ENCODE data around the gene ANKH. TPM values are rescaled to one million over a fixed set of nuclear protein-coding genes. Genes with fewer than 3 reads are reported as not detected.

Gene ANKH
- total RNA-seq, 2 donors from 2014 or later = 29.4 to 142 TPM

DNA sequence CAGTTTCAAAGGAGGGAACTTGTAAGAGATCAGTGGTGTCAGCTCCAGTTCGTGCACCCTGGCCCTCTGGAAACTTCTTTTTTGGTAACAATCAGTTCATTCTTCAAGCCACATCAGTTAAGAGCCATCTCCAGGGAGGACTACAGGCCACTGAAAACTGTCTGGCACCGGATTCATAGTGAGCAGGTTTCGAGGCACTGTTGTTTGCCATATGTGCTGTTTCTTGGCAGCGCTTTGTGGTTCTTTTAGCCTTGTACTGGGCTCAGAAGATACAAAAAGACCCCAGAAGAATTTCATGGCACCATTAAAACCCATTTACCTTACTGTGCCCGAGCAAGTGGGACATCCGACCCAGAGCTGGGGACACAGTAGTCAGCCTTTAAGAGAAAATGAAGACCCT lies 138.6 kb downstream of the ANKH start:
- H3K9me3 Mint-ChIP-seq = no peaks in the 10 kb centered on the region
- DNase-seq (ENCODE audit: low spot score in 2 of 2) (no peak), ATAC-seq (no peak)
- peaks cover 0 to 15% of the 10 kb centered on the region in 2 donors for H3K36me3 Mint-ChIP-seq
- peak overlapping the region; percentile 6 to 50 for H3K27ac Mint-ChIP-seq

DNA sequence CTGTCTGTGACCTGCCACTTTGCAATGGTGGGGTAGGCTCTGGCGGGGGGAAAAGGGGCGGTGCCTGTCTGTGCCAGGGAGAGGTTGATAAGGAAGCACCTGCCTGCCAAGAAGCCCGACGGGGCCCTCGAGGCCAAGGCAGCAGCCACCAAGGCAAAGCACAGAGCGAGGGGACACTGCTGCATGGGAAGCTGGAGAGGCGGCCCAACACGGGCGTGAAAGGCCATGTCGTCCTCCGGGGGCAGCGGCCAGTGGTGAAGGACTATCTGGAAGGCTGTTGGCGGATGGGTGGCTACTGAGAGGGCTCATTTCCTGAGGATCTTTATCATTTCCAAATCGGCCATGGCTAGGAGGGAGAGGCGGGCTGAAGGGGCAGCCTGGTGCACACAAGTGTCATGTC lies 140.7 kb downstream of the ANKH start:
- peak overlapping the region; percentile 6 to 38 for H3K27ac Mint-ChIP-seq
- H3K36me3 Mint-ChIP-seq = peaks cover 9 to 11% of the 10 kb centered on the region in 2 donors
- ATAC-seq (no peak), DNase-seq (ENCODE audit: low spot score in 2 of 2) (no peak)
- H3K9me3 Mint-ChIP-seq = no peaks in the 10 kb centered on the region

DNA sequence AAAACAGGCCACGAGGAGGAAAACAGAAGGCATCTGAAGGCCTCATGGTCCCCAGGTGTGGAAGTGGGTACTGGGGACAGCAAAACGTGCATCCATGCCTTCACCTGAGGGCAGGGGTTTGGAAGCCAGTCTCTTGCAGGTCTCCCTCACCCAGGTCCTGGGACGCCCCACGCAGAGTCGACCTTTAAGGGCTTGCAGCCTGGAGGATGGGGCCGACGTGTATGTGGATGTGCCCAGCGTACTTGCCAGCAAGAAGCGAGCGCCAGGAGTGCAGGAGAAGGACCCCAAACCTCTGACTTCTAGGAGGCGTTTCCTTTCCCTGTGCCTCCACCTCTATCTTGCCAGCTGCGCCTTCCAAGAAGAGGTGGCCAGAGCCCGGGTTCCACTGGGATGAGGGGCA lies 141.1 kb downstream of the ANKH start:
- DNase-seq (ENCODE audit: low spot score in 2 of 2) (no peak), ATAC-seq (no peak)
- H3K9me3 Mint-ChIP-seq = no peaks in the 10 kb centered on the region
- H3K36me3 Mint-ChIP-seq = peaks cover 11 to 13% of the 10 kb centered on the region in 2 donors
- peak overlapping the region in 1 of 2 donors; percentile 67 for H3K27ac Mint-ChIP-seq

DNA sequence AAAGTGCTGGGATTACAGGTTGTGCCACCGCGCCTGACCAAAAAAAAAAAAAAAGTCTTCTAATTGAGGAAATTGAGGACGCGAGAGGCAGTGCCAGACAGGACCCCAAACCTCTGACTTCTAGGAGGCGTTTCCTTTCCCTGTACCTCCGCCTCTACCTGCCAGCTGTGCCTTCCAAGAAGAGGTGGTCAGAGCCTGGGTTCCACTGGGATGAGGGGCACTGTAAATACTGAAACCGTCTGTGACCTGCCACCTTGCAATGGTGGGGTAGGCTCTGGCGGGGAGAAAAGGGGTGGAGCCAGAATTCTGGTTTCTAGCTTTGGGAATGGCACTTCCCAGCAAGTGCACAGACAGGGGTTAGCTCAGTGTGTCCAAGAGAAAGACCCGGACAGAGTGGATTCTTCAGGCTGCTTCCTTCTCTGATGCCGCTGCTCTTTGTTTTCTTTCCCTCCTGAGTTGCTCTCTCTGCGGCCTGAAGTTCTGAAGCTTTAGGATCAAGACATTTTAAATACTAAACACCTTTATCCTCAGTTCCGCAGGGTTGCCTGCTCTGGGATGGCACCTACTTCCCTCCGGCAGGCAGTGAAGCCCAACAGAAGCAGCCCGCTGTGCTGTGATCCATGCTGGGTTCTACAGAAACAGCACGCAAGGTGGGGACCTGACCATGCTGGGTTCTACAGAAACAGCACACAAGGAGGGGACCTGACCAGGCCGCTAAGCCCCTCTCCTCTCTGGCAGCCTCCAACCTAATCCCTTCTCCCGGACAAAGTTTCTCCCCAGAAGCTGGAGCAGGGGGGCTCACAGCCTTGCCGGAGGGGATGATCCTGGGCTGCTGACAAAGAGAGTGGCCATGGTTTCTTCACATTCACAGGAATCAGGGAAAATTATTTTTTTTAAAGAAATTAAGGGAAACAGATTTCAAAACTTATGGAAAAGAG lies 141.9 kb downstream of the ANKH start:
- Mint-ChIP-seq H3K9me3 (no peaks in the 10 kb centered on the region), H3K36me3 (peaks cover 11 to 21% of the 10 kb centered on the region in 2 donors), H3K27ac (peak overlapping the region in 1 of 2 donors; percentile 67)
- ATAC-seq (no peak), DNase-seq (ENCODE audit: low spot score in 2 of 2) (no peak)

DNA sequence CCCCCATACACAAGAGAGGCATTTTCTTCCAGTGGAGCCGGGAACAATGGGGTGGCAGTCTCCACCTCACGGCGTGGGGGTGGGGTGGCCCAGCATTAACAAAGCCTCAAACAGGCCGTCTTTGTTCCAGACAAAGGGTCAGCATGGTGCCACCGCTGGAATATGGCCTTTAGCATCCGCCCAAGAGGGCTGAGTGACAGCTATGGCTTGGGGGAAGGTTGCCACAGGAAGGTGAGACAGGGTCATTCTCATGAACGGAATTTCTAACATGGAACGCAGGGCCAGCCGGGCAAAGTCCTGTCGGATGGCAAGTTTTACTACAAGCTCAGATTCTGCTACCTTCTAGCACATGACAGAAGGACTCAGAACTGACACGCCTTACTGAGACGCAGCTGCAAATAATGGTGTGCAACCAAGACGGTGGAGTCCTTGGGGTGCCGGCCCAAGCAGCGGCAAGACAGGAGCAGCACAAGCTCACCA lies 143.1 kb downstream of the ANKH start:
- ATAC-seq (no peak), DNase-seq (ENCODE audit: low spot score in 2 of 2) (no peak)
- H3K36me3 Mint-ChIP-seq = peaks cover under 1 to 33% of the 10 kb centered on the region in 2 donors
- H3K27ac Mint-ChIP-seq = no peak overlapping the region
- no peaks in the 10 kb centered on the region for H3K9me3 Mint-ChIP-seq

DNA sequence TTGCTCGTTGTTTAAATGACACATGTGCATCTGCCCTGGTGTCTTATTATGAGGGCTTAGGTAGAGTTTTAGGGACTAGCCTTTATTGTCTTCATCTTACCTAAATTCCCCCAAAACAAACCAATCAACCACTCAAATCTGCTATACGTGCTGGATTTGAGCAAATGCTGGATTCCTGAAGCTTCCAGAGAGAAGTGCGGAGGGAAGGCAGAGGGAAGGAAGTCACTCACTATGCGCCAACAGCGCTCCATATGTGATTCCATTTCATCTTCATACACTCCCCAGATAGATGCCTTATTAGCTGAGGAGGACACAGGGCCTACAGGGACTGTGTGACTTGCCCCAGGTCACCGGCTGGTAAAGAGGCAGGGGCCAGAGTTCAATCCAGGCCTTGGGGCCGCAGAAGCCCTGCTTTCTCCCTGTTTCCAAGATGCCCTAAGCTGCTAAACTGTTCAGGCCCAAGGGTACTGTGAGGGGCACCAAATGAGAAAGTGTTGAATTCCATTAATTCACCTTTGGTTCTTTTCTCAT lies 143.6 kb downstream of the ANKH start:
- DNase-seq (ENCODE audit: low spot score in 2 of 2) (no peak), ATAC-seq (no peak)
- no peak overlapping the region for H3K27ac Mint-ChIP-seq

DNA sequence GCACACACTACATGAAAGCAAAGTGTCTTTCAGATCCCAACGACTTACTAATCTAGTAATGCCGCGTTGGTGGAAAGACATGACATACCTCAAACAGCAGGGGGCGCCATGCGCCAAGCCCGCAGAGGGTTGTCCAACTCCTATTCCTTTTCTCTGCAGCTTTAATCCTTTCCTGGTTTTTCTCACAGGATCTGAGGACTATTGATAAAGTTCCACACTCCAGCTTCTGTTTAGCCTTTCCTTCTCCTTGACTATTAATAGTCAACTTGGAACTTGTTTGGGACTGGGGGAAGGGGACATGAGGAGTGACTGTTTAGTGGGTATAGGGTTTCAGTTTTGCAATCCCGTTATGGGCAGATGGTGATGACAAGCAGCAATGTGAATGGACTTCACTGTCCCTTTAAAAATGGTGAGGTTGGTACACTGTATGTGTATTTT lies 144.1 kb downstream of the ANKH start:
- Mint-ChIP-seq H3K9me3 (no peaks in the 10 kb centered on the region), H3K27ac (no peak overlapping the region), H3K36me3 (peaks cover 0 to 43% of the 10 kb centered on the region in 2 donors)
- DNase-seq (ENCODE audit: low spot score in 2 of 2) = peak; percentile 73 to 85
- ATAC-seq = no peak

More for the DNA sequence above, 143.6 kb downstream of the ANKH start:
- no peaks in the 10 kb centered on the region for H3K9me3 Mint-ChIP-seq
- peaks cover 0 to 38% of the 10 kb centered on the region in 2 donors for H3K36me3 Mint-ChIP-seq

DNA sequence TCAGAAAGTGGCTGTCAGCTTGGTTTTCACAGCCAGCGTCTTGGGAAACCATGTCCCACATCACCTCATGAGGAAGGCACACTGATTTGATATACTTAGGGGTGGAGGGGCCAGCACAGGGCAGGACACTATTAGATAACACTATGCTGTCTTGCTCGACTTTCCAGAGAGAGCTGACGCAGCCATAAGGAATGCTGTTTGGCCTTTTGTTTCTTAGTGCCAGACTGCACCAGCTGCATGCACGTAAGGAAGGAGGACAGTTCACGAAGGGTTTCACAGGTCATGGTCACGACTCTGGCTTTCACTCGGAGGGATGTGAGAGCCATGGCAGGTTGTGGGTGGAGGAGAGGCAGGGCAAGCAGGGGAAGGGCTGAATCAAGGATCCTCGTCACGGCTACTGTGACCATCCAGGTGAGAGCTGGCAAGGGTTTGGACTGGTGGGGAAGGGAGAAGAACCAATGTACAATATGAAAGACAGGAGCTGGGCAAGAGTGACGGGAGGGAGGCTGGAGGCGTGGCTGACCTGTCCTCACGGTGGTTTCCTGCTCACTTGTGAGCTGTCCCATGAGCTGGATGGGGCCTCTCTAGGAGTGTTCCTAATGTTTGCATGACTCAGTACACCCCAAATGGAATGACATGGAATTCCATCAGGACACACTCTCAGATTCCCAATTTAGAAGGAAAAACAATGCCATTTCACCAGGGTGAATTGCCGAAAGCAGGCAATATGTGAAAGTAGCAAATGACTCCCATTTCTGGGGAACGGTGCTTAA lies 145.3 kb downstream of the ANKH start:
- peak overlapping the region in 1 of 2 donors; percentile 29 for H3K27ac Mint-ChIP-seq
- DNase-seq (ENCODE audit: low spot score in 2 of 2) (no peak), ATAC-seq (no peak)
- H3K9me3 Mint-ChIP-seq = no peaks in the 10 kb centered on the region
- H3K36me3 Mint-ChIP-seq = peaks cover 0 to 51% of the 10 kb centered on the region in 2 donors

DNA sequence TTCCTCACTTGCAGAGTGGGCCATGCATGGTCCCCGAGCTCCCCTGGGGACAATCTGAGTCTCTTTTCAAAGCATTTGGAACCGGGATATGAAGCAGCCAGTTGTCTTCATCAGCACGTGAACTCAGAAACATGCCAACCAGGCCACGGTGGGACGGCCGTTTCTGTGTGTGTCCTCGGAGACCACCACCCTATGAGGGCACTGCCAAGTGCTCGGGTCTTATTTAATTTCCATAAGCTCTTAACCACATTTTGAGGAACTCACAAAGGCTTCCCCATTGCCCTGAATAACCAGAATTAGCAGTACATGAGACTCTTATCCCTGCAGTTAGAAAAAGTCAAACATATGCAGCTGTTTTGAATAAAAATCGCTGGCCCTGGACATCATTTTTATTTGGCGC lies 146.9 kb downstream of the ANKH start:
- DNase-seq (ENCODE audit: low spot score in 2 of 2) = no peak
- Mint-ChIP-seq H3K27ac (peak overlapping the region in 1 of 2 donors; percentile 23), H3K36me3 (peaks cover 0 to 63% of the 10 kb centered on the region in 2 donors), H3K9me3 (no peaks in the 10 kb centered on the region)
- no peak for ATAC-seq

DNA sequence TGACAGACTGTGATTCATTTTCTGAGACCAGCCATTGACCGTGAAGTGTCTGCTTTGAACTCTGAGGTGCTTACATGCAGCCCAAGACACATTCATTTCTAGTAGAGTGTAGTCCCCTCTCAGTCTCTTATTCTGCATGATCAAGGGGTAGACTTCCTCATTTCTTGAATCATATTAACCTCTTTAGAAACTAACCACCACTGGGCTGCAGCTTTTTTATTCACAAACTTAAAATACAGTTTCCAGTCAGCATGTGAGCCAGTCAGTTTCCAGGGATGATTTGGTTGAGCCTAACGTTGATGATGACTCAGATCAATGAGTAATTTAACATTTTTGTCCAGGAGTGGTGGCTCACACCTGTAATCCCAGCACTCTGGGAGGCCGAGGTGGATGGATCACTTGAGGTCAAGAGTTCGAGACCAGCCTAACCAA lies 147.9 kb downstream of the ANKH start:
- peak; percentile 93 to 97 for ATAC-seq
- peak in 1 of 2 donors; percentile 24 for DNase-seq (ENCODE audit: low spot score in 2 of 2)
- Mint-ChIP-seq H3K9me3 (no peaks in the 10 kb centered on the region), H3K36me3 (peaks cover 0 to 67% of the 10 kb centered on the region in 2 donors), H3K27ac (peak overlapping the region; percentile 40 to 65)

DNA sequence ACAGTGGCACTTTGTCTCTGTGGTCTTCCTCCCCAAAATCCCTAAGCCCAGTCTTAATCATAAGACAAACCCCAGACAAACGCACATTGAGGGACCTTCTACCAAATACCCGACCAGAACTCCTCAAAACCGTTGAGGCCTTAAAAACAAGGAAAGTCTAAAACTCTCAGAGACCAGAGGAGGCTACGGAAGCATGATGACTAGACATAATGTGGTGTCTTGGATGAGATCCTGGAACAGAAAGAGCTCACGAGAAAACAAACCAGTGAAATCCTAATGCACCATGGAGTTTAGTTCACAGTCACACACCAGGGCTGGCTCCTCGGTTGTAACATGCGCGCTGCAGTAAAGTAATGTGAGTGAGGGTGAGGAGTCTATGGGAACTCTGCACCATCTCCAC lies 148.7 kb downstream of the ANKH start:
- Mint-ChIP-seq H3K9me3 (no peaks in the 10 kb centered on the region), H3K36me3 (peaks cover 0 to 67% of the 10 kb centered on the region in 2 donors), H3K27ac (peak overlapping the region in 1 of 2 donors; percentile 40)
- ATAC-seq (no peak), DNase-seq (ENCODE audit: low spot score in 2 of 2) (no peak)

DNA sequence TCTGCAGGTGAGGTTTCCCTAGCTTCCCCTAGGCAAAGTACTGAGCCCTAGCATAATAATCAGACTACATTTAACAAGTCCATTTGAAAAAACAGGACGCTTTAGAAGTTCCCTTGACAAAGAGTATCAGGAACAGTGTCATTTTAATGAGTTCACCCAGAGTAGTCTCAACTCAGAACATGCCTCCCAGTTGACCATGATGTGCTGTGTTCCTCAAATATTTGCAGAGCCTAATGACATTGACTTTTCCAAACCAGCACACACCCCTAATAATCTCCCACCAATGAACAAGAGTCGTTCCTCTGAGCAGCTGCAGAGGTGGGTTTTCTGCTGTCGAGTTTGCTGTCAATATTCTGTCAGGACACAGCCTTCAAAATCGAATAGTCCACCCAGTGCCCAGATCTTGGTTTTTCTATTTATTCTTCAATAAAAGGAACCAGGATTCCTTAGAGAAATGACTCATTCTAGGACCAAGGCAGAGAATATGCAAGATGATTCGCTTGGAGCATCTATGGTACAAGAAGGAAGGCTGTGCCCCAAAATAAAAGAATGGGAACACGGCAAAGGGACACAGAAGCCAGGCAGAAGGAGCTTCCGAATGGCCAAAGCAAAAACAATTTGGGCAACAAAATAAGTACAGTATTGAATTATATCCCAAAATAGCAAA lies 149.5 kb downstream of the ANKH start:
- H3K27ac Mint-ChIP-seq = no peak overlapping the region
- peaks cover 0 to 67% of the 10 kb centered on the region in 2 donors for H3K36me3 Mint-ChIP-seq
- no peak for ATAC-seq
- H3K9me3 Mint-ChIP-seq = no peaks in the 10 kb centered on the region
- DNase-seq (ENCODE audit: low spot score in 2 of 2) = no peak

DNA sequence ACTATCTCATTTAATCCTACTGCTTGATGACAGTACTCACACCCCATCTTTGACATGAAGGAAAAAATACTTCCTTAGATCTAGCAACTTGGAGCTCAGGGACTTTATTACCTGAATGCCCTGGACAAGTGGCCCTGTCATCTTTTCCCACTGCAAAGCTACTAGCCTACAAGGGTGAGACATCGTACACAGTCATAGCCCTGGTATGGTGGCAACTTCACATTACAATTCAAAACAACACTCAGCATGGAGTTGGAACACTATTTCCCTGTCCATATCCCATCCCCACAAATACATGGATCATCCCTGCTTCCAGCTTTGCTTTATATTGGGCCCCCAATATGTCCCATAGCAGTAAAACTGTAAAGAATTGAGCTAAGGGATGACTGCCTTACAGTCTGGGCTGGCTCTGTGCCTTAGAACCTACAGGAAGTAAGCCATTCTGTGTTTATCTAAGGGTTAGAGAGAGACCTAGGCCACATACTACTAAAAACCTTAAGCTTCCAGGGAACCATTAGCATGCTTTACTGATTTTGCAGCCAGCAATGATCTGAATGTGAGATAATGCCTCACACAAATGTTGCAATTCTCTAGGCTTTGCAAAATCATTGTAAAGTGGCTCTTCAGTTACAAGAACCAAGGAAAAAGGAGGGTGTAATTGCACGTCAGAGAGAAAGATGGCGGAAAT lies 151.2 kb downstream of the ANKH start:
- Mint-ChIP-seq H3K27ac (no peak overlapping the region), H3K36me3 (peaks cover 0 to 53% of the 10 kb centered on the region in 2 donors), H3K9me3 (no peaks in the 10 kb centered on the region)
- ATAC-seq (no peak), DNase-seq (ENCODE audit: low spot score in 2 of 2) (no peak)

DNA sequence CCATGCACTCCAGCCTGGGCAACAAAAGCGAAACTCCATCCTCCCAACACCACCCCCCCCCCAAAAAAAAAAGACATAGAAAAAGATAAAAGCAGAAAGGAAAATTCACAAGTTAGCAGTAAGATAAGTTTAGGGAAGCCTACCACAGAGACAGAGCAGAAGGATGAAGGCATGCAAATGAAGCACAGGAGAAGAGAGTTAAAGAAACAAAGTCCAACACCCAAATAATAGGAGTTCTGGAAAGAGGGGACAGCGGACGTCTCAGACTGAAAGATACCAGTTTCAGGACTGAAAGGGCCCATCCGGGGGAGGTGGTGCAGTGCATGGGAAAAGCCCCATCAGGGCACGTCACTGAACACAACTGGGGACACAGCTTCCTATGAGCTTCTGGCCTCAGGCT lies 152.8 kb downstream of the ANKH start:
- Mint-ChIP-seq H3K27ac (peak overlapping the region in 1 of 2 donors; percentile 74), H3K36me3 (peaks cover 0 to 37% of the 10 kb centered on the region in 2 donors)
- ATAC-seq = no peak

DNA sequence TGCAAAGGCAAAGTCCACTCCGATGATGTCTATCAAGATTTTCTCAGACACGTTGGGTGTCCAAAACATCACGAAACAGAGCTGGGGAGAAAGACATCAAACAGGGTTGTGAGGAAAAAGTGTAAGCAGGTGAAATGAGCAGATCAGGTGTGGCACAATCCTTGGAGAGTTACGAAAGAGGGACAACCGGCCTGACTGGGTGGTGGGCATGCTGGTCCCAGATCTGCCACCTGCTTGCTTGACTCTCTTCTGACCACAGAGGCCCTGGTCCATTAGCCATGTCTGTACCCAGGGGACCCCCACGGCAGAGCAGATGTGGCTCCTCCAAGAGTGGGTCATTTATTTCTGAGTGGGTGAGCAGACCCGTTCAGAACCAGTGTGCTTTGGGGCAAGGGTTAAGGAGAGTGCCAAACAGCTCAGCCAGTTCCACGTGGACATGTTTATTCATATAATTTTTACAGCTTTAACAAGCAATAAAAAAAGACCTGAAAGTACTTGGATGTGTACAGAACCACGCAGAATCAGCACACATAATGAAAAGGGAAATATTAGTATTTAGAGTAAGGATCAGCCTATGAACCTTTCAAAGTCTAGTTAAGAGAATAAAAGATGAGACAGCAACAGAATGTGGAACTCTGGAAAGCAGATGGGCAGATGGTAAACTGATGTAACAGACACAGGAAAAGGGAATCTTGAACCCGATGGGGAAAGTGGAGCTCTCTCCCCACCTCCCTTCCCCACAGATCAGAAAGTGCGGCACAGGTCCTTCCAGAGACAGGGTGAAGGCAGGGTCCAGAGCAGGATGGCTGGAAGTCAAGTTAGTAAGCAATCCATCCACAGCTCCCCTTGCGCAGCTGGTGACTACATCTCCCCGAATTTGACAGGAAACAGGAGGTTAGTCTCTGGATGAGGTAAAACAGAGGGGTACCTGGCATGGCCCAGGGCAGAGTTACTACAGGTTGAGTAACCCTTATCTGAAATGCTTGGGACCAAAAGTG lies 154.5 kb downstream of the ANKH start:
- Mint-ChIP-seq H3K36me3 (peaks cover 8 to 28% of the 10 kb centered on the region in 2 donors), H3K27ac (peak overlapping the region; percentile 56 to 74)

More for the DNA sequence above, 152.8 kb downstream of the ANKH start:
- DNase-seq (ENCODE audit: low spot score in 2 of 2) = no peak
- no peaks in the 10 kb centered on the region for H3K9me3 Mint-ChIP-seq

More for the DNA sequence above, 154.5 kb downstream of the ANKH start:
- no peaks in the 10 kb centered on the region for H3K9me3 Mint-ChIP-seq
- DNase-seq (ENCODE audit: low spot score in 2 of 2) (no peak), ATAC-seq (no peak)

Measured in activated naive CD4-positive, alpha-beta T cell treated with anti-CD3 and anti-CD28 coated beads, Interleukin-2, amount 50 U/mL, for 72 hours (primary cell).